Activated CD4-positive, CD25-positive, alpha-beta regulatory T cell (primary cell): ENCODE results near the gene SFXN2.
"Not testable (repeated sequence)": the region's sequence is repeated elsewhere in the genome, so short reads cannot be mapped to it uniquely, and the experiment has no call there.

Experiments used
- DNase-seq, 4 experiments: peaks; one replicate each; lab custom pipeline; 2025; lab: John Stamatoyannopoulos, UW

SFXN2 gene

GRCh38 chr10:102679596-102679995 lies 34.8 kb upstream of the SFXN2 start:
- no peak for DNase-seq

GRCh38 chr10:102681696-102682095 lies 32.7 kb upstream of the SFXN2 start:
- DNase-seq = no peak

GRCh38 chr10:102682416-102682815 lies 32.0 kb upstream of the SFXN2 start:
- DNase-seq = no peak

- no peak for DNase-seq
Measured at GRCh38 chr10:102682981-102683380, 31.5 kb upstream of the SFXN2 start.

- DNase-seq = no peak
Measured at GRCh38 chr10:102683736-102684135, 30.7 kb upstream of the SFXN2 start.

- DNase-seq = no peak
Measured at GRCh38 chr10:102691285-102692066, 23.0 kb upstream of the SFXN2 start.

GRCh38 chr10:102695401-102695800 lies 19.0 kb upstream of the SFXN2 start:
- not testable (repeated sequence) for DNase-seq

GRCh38 chr10:102696736-102697135 lies 17.7 kb upstream of the SFXN2 start:
- no peak for DNase-seq

GRCh38 chr10:102698894-102699293 lies 15.5 kb upstream of the SFXN2 start:
- DNase-seq = no peak

GRCh38 chr10:102701272-102701671 lies 13.2 kb upstream of the SFXN2 start:
- DNase-seq = no peak

GRCh38 chr10:102701796-102702195 lies 12.6 kb upstream of the SFXN2 start:
- DNase-seq = no peak

GRCh38 chr10:102702742-102703141 lies 11.7 kb upstream of the SFXN2 start:
- no peak for DNase-seq

- no peak for DNase-seq
Measured at GRCh38 chr10:102704915-102705314, 9.5 kb upstream of the SFXN2 start.

GRCh38 chr10:102705531-102705930 lies 8.9 kb upstream of the SFXN2 start:
- DNase-seq = no peak

- no peak for DNase-seq
Measured at GRCh38 chr10:102710609-102711008, 3.8 kb upstream of the SFXN2 start.

GRCh38 chr10:102712089-102712488 lies 2.3 kb upstream of the SFXN2 start:
- DNase-seq = no peak

- DNase-seq = no peak
Measured at GRCh38 chr10:102712843-102713538, 1.4 kb upstream of the SFXN2 start.

GRCh38 chr10:102713539-102713813 lies 960 bp upstream of the SFXN2 start:
- DNase-seq = peak in 3 of 4 experiments; percentile 25 to 50 (median 29)

- DNase-seq = peak; percentile 88 to 91 (median 90)
Measured at GRCh38 chr10:102713814-102714620, 419 bp upstream of the SFXN2 start, which contains the start of gene ARL3. TSS of gene ARL3 (minus strand) at chr10:102714397. CDS start at chr10:102714275, 122 bp downstream.

GRCh38 chr10:102715880-102716279 lies 1.4 kb downstream of the SFXN2 start:
- DNase-seq = no peak

GRCh38 chr10:102716900-102717565 lies 2.6 kb downstream of the SFXN2 start:
- DNase-seq = not testable (repeated sequence)

- no peak for DNase-seq
Measured at GRCh38 chr10:102718220-102718619, 3.8 kb downstream of the SFXN2 start.
